ENCODE measurements around the gene TNIP3. TPM values are rescaled to one million over a fixed set of nuclear protein-coding genes. Genes with fewer than 3 reads are reported as not detected.
"Not testable (repeated sequence)": the region's sequence is repeated elsewhere in the genome, so short reads cannot be mapped to it uniquely, and the experiment has no call there.

Gene TNIP3
- total RNA-seq, 2 donors from 2014 or later, result not detected

DNA sequence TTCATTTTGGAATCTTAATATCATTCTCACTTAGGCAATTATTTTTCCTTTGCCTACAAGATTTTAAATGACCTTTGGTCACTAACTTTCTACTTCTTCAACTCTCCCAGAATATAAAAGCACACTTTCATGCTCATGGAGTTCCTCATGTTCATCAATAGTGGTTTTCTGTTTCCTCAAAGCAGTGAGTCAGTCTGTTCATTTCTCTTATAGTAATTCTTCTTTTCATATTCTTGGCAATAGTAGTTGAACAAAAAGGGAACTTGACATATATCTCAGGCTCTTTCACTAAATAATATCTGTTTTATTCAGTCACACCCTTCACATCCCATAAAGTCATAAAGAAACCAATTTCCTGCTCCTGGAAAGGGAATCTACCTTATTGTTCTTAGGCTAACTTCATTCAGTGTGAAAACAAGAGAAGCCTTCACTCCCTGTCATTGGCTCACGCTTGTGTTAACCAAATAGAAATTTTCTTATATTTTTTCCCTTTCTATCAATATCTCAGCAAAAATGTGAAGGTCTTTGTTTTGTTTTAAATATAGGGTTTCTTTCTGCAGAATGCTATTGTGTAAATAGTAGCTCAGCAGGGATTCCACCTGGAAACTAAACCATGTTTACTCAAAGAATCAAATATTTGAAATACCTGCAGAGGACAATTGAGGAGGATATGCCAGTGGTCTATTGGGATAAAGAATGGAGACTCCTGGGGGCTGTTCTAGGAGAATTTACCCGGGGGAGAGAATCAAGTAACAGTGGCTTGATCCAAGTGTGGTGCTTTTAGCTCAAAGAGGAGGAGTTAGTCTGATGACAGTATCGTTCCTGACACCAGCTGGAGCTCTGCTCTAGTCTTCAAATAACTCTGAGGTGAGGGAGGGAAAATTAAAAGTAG, 13.4 kb upstream of the TNIP3 start:
- no peak for DNase-seq (ENCODE audit: low spot score)
- no peaks in the 10 kb centered on the region for H3K36me3 ChIP-seq
- H3K27me3 ChIP-seq, result no peaks in the 10 kb centered on the region
- TF ChIP-seq, protein P1, sequence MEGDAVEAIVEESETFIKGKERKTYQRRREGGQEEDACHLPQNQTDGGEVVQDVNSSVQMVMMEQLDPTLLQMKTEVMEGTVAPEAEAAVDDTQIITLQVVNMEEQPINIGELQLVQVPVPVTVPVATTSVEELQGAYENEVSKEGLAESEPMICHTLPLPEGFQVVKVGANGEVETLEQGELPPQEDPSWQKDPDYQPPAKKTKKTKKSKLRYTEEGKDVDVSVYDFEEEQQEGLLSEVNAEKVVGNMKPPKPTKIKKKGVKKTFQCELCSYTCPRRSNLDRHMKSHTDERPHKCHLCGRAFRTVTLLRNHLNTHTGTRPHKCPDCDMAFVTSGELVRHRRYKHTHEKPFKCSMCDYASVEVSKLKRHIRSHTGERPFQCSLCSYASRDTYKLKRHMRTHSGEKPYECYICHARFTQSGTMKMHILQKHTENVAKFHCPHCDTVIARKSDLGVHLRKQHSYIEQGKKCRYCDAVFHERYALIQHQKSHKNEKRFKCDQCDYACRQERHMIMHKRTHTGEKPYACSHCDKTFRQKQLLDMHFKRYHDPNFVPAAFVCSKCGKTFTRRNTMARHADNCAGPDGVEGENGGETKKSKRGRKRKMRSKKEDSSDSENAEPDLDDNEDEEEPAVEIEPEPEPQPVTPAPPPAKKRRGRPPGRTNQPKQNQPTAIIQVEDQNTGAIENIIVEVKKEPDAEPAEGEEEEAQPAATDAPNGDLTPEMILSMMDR (IDR thresholded peaks at IDR 0.05), result no peak
- no peaks in the 10 kb centered on the region for H3K9me3 ChIP-seq
- H3K27ac ChIP-seq, result no peak overlapping the region
- H3K4me1 ChIP-seq, result no peaks in the 10 kb centered on the region
- no peak overlapping the region for H3K4me3 ChIP-seq

DNA sequence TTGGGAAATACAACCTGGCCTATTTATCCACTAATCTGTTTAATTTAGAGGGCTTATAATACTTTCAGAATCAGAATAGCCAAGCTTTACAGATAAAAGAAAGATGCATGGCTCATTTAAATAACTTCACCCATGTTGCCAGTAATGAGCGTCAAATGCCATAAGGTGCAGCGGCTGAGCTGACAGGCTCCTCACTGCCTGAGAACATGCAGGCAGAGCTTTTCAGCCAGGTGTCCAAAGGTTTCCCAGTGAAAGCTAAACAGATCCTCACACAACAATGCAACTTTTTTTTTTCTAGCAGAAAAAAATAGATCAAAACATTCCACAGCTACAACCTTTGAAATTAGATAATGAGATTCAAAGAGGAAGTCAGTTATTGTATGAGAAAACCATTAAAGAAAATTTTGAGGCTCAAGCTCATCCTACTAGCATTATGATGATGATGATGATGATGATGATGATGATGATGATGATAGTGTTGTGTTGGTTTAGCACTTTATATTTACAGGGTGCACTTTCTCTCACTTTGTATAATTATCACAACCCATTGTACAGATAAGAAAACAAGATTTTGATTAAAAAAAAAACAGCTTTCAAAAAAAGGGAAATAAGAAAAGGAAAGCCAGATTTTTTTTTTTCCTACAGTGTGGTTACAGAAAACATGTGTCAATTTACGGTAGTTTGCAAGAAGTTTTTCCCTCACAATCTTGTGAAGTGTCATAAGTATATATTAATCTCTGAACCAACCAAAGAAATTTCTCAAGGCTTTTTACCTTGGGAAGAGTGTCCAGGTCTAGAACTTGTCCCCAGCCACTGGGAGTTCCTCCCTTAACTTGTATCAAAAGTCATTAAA, 12.2 kb upstream of the TNIP3 start:
- Histone ChIP-seq H3K9me3 (no peaks in the 10 kb centered on the region), H3K4me3 (no peak overlapping the region), H3K4me1 (no peaks in the 10 kb centered on the region), H3K36me3 (no peaks in the 10 kb centered on the region), H3K27ac (no peak overlapping the region), H3K27me3 (no peaks in the 10 kb centered on the region)
- no peak for DNase-seq (ENCODE audit: low spot score)
- TF ChIP-seq, protein P1 (IDR thresholded peaks at IDR 0.05), result no peak

DNA sequence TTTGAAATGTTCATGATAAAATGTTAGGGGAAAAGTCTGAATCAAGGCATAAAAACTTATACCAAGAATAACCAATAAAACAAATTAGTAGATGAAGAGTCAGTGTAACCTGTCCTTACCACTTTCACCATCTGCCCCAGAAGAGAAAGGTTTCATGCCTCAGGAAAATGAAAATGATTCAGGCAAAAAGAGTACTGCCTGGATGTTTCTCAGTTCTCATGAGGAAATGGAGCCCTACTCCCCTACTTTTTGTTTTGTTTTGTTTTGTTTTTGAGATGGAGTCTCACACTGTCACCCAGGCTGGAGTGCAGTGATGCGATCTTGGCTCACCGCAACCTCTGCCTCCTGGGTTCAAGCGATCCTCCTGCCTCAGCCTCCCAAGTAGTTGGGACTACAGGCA, 7.4 kb upstream of the TNIP3 start:
- H3K36me3 ChIP-seq; H3K27ac ChIP-seq; H3K4me1 ChIP-seq; H3K9me3 ChIP-seq; H3K4me3 ChIP-seq; DNase-seq (ENCODE audit: low spot score); H3K27me3 ChIP-seq: not testable (repeated sequence)

DNA sequence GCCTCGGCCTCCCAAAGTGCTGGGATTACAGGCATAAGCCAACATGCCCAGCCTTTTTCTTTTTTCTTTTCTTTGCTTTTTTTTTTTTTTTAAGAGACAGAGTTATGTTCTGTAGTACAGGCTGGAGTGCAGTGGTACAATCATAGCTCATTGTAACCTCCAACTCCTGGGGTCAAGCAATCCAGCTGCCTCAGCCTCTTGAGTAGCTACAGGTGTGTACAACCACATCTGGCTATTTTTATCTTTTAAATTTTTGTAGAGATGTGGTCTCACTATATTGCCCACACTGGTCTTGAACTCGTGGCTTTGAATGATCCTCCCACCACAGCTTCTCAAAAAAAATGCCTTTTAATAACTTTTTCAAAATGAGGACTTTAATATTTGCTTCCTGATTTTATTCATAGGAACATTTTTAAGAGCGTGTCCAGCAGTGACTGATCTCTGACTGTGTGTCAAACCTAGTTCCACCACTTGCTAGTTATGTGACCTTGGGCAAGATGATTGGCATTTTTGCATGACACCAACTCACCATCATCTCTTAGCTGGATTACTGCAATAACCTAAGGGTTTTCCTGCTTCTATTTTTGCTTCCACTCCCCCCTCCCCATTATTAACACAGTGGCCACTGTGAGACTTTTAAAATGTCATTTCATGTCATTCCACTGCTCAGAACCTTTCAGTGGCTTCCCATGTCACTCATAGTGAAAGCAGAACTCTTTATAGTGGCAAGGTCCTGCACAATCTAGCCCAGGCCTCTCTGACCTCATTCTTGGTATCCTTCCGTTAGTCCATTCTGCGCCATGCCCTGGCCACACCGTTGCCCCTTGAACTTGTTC, 4.5 kb upstream of the TNIP3 start:
- DNase-seq (ENCODE audit: low spot score), result no peak
- Histone ChIP-seq H3K9me3 (no peaks in the 10 kb centered on the region), H3K36me3 (no peaks in the 10 kb centered on the region), H3K4me3 (no peak overlapping the region), H3K27ac (no peak overlapping the region), H3K27me3 (no peaks in the 10 kb centered on the region), H3K4me1 (no peaks in the 10 kb centered on the region)
- TF ChIP-seq, protein P1 (IDR thresholded peaks at IDR 0.05), result no peak

DNA sequence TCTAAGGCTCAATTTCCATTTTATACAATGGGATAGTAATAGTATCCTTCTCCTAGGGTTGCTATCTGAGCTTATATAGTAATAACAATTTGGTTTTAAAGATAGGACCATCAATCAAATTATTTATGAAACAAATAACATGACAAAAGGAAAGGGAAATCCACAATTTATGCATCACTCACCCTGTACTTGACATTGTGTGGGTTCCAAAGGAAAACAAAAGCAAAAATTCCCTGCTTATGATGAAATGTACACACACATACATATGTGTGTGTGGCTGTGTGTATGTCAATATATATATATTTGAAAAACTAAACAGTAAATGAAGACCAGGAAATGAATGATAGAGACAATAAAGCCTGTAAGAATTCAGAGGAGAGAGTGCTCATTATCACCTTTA, 2.9 kb upstream of the TNIP3 start:
- no peak overlapping the region for H3K4me3 ChIP-seq
- DNase-seq (ENCODE audit: low spot score), result no peak
- no peak overlapping the region for H3K27ac ChIP-seq
- no peaks in the 10 kb centered on the region for H3K4me1 ChIP-seq
- H3K9me3 ChIP-seq, result no peaks in the 10 kb centered on the region
- TF ChIP-seq, protein P1 (IDR thresholded peaks at IDR 0.05), result no peak
- H3K27me3 ChIP-seq, result no peaks in the 10 kb centered on the region
- no peaks in the 10 kb centered on the region for H3K36me3 ChIP-seq
